HEK293 (cell line): ENCODE results near the gene TPD52L2.

ENCODE experiments used
- SALL2 ChIP-seq: fragments of 450-650 bp; formaldehyde crosslinking; IDR thresholded peaks from 2 replicates; pipeline ENCODE4 v1.5.0; 2017; ENCODE audit warnings: missing biosample characterization, mild to moderate bottlenecking, missing genetic modification characterization, borderline replicate concordance
- TF ChIP-seq, protein P1 (sequence below): fragments of 450-650 bp; formaldehyde crosslinking; IDR thresholded peaks from 2 replicates; pipeline ENCODE4 v1.5.1; 2016; ENCODE audit warnings: missing biosample characterization, missing genetic modification characterization
- TF ChIP-seq, protein P2 (sequence below): fragments of 450-650 bp; formaldehyde crosslinking; IDR thresholded peaks from 2 replicates; pipeline ENCODE4 v1.5.1; 2016; ENCODE audit warnings: missing biosample characterization, missing genetic modification characterization
- TF ChIP-seq, protein P3 (sequence below): fragments of 450-650 bp; formaldehyde crosslinking; IDR thresholded peaks from 2 replicates; pipeline ENCODE4 v1.5.1; 2016; ENCODE audit warnings: missing biosample characterization, missing genetic modification characterization

DNA sequence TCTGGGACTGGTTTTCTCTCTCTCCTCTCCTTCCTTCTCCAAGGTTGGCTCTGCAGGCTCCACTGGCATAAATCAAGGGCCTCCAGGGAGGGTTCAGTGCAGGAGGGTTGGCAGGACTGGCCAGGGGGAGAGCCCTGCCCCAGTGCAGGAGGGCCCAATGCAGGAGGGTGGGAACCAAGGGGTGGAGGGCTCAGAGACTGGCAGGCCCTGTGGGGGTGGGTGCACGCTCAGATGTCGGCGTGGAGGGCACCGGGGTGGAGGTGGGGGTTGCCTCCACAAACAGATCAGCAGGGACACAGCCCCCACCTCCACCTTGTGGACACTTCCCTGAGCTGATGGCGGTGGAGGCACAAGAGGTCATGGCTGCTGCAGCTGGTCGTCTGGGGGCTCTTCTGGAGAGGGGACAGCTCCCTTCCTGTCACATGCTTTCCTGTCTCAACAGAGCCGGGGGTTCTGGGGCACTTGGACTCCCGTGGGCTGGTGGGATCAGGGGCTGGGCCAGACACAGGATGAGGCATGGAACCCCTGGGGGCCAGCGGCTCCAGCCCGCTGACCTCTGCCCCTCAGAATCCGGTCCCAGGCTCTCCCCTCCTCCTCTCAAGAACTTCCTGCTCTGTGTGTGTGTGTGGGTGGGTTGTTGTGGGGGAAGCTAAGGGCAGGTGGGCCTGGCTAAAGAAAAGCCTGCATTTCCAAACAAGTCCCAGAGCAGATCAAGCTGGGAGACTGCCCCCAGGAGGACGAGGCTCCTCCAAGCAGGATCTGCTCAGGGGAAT, 6.5 kb upstream of the TPD52L2 start:
- TF ChIP-seq, protein P1, sequence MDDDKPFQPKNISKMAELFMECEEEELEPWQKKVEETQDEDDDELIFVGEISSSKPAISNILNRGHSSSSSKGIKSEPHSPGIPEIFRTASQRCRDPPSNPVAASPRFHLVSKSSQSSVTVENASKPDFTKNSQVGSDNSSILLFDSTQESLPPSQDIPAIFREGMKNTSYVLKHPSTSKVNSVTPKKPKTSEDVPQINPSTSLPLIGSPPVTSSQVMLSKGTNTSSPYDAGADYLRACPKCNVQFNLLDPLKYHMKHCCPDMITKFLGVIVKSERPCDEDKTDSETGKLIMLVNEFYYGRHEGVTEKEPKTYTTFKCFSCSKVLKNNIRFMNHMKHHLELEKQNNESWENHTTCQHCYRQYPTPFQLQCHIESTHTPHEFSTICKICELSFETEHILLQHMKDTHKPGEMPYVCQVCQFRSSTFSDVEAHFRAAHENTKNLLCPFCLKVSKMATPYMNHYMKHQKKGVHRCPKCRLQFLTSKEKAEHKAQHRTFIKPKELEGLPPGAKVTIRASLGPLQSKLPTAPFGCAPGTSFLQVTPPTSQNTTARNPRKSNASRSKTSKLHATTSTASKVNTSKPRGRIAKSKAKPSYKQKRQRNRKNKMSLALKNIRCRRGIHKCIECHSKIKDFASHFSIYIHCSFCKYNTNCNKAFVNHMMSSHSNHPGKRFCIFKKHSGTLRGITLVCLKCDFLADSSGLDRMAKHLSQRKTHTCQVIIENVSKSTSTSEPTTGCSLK (tag by site-specific recombination): no peak
- TF ChIP-seq SALL2: no peak
- TF ChIP-seq, protein P2, sequence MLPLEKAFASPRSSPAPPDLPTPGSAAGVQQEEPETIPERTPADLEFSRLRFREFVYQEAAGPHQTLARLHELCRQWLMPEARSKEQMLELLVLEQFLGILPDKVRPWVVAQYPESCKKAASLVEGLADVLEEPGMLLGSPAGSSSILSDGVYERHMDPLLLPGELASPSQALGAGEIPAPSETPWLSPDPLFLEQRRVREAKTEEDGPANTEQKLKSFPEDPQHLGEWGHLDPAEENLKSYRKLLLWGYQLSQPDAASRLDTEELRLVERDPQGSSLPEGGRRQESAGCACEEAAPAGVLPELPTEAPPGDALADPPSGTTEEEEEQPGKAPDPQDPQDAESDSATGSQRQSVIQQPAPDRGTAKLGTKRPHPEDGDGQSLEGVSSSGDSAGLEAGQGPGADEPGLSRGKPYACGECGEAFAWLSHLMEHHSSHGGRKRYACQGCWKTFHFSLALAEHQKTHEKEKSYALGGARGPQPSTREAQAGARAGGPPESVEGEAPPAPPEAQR (tag by site-specific recombination): no peak
- TF ChIP-seq, protein P3, sequence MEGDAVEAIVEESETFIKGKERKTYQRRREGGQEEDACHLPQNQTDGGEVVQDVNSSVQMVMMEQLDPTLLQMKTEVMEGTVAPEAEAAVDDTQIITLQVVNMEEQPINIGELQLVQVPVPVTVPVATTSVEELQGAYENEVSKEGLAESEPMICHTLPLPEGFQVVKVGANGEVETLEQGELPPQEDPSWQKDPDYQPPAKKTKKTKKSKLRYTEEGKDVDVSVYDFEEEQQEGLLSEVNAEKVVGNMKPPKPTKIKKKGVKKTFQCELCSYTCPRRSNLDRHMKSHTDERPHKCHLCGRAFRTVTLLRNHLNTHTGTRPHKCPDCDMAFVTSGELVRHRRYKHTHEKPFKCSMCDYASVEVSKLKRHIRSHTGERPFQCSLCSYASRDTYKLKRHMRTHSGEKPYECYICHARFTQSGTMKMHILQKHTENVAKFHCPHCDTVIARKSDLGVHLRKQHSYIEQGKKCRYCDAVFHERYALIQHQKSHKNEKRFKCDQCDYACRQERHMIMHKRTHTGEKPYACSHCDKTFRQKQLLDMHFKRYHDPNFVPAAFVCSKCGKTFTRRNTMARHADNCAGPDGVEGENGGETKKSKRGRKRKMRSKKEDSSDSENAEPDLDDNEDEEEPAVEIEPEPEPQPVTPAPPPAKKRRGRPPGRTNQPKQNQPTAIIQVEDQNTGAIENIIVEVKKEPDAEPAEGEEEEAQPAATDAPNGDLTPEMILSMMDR (tag by site-specific recombination): no peak
